Measurements from ENCODE around the gene C1GALT1C1L.
"Not testable (repeated sequence)": the region's sequence is repeated elsewhere in the genome, so short reads cannot be mapped to it uniquely, and the experiment has no call there.

Gene C1GALT1C1L

GRCh38 chr2:43648994-43649701 is 27.1 kb downstream of the C1GALT1C1L start:
- FAIRE-seq: peak; percentile 72

- no peak for FAIRE-seq
These were observed 32.5 kb downstream of the C1GALT1C1L start for GRCh38 chr2:43643680-43644079.

- no peak for FAIRE-seq
These were observed 33.9 kb downstream of the C1GALT1C1L start for GRCh38 chr2:43642363-43642762.

GRCh38 chr2:43637030-43637803 is 39.0 kb downstream of the C1GALT1C1L start, which contains the start of gene PLEKHH2:
Gene PLEKHH2, plus strand, starts transcription at chr2:43637260. Its CDS starts 7,414 bp downstream, at chr2:43644674.
- FAIRE-seq: peak; percentile 8

- FAIRE-seq: no peak
These were observed 39.6 kb downstream of the C1GALT1C1L start for GRCh38 chr2:43636621-43637020.

GRCh38 chr2:43636153-43636552 is 40.1 kb downstream of the C1GALT1C1L start:
- not testable (repeated sequence) for FAIRE-seq

GRCh38 chr2:43634604-43635306 is 41.5 kb downstream of the C1GALT1C1L start:
- peak; percentile 94 for FAIRE-seq

GRCh38 chr2:43631618-43632317 is 44.5 kb downstream of the C1GALT1C1L start:
- no peak for FAIRE-seq

Measured in endometrium (tissue), 2 donors.